Activated CD4-positive, CD25-positive, alpha-beta regulatory T cell treated with anti-CD3 and anti-CD28 coated beads, Interleukin-2, amount 50 U/mL, for 24 hours (primary cell): Measurements from ENCODE around the gene ZSCAN2.
A peak's percentile ranks its signal among the peaks of the same experiment; 100 is the strongest.
"Not testable (repeated sequence)": the region's sequence is repeated elsewhere in the genome, so short reads cannot be mapped to it uniquely, and the experiment has no call there.

ENCODE experiments used
- ATAC-seq, 2 donors: fragments of 150-1000 bp; cut with Tn5 transposase; one replicate each; pipeline ENCODE4 v1.10.0; 2021; ENCODE audit warnings: mild to moderate bottlenecking in 1 of 2, moderate library complexity in 1 of 2

Gene ZSCAN2

DNA sequence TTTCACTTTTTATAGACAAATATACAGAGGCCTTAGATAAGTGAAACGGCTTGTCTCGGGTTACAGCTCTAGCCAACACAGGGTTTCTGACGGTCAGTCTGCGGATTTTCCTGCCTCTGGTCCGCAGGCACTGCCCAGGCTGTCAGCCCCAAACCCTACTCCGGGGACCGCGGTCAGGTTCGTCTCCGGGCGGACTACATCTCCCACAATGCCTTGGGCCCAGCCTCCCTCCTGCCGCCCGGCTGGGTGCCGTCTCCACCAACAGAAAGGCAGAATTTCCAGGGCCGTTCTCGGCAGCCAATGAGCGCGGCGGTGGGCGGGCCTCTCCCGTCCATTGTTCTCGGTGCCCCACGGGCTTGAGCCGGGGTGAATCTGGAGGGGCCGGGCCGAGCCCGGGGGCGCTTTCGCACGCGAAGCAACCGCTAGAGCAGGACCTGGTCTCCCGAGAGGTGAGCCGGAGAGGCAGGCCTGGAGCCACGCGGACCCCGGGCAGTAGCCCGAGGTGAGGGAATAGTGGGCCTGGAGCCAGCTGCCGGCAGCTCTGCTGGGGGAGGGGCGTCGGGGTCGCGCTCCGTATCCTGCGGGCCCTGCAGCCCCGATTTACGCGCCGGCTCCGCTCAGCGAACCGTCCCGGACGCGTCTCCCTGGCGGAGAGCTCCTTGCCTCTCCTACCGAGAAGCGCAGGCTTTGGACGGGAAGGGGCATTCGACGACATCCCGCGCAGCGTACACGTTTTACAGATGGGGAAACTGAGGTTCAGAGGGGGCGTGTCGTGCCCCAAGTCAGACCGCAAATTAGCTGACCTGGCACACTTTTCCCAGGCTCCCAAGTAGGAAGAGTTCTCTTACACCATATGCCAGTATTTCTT, at the start of gene ZSCAN2:
TSS of gene ZSCAN2 (plus strand) at position 323 of the 868 bp plus-strand sequence. CDS start 2,919 bp downstream, outside the sequence.
- peak; percentile 96 to 98 for ATAC-seq

GRCh38 chr15:84551624-84552023, 49.2 kb upstream of the ZSCAN2 start:
- ATAC-seq, result not testable (repeated sequence)

DNA sequence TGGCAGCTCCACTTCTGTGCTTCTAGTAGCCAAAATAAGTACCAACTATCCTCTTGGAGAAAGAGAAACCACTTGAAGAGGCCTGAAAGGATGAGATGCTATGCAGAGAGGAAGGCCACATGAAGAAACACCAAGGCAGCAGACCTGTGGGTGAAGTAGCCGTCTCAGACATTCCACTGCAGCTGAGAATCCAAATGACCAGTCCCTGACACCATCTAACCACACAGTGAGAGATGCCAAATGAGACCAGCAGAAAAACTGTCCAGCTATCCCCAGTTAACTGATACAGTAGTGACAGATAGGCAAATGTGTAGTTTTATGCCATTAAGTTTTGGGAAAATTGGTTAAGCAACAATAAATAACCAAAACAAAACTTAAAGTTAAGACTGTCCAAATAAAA, 47.9 kb upstream of the ZSCAN2 start:
- ATAC-seq, result no peak

DNA sequence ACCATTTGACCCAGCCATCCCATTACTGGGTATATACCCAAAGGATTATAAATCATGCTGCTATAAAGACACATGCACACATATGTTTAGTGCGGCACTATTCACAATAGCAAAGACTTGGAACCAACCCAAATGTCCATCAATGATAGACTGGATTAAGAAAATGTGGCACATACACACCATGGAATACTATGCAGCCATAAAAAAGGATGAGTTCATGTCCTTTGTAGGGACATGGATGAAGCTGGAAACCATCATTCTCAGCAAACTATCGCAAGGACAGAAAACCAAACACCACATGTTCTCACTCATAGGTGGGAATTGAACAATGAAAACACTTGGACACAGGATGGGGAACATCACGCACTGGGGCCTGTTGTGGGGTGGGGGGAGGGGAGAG, 44.1 kb upstream of the ZSCAN2 start:
- not testable (repeated sequence) for ATAC-seq

DNA sequence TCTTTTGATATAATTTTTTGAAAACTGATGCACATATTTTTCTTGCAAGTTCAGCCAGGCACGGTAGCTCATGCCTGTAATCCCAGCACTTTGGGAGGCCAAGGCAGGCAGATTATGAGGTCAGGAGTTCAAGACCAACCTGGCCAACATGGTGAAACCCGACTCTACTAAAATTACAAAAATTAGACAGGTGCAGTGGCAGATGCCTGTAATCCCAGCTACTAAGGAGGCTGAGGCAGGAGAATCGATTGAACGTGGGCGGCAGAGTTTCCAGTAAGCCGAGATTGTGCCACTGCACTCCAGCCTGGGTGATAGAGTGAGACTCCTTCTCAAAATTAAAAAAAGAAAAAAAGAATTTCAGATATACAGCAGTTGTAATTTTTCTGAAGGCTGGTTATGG, 32.8 kb upstream of the ZSCAN2 start:
- not testable (repeated sequence) for ATAC-seq

DNA sequence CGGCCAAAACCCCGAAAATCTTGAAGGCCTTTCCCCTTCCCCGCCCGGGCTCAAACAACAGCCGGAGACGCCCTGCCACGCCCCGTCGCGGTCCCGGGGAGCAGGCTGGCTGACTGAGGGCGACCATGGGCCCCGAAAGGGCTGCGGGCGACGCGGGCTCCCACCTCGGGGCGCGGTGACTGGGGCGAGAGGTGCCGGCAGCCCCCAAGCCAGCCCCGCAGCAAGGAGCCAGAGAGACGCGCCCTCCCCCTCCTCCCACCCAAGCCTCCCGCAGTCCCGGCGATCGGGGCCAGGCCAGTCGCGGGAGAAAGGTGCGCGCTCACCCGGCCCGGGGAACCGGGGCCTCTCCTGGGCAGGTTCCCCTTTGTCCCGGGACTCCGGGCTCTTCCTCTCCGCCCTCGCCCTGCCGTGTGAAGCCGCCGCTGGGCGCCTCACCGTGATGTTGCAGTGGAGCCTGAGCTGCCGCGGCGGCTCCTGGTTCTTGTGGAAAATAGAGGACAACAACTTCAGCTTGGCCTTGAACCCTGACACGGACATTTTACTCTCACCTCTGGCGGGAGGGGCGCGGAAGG, 30.6 kb upstream of the ZSCAN2 start:
- peak; percentile 39 to 42 for ATAC-seq

- no peak for ATAC-seq
Measured at GRCh38 chr15:84572231-84572630, 28.6 kb upstream of the ZSCAN2 start.

DNA sequence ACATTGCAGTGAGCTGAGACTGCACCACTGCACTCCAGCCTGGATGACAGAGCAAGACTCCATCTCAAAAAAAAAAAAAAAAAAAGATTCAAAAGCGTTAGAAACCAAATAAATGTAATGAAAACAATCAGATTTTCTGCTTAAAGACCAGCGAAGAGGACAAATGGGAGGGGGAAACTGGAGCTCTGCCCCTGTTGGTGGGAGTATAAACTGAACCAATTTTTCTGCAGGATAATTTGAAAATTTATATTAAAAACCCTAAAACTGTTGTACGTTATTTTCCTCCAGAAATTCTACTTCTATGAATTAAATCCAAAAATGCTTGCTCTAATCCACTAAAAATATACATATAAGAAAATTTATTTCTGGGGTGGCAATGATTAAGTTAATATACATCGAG, 25.3 kb upstream of the ZSCAN2 start:
- no peak for ATAC-seq

- ATAC-seq, result not testable (repeated sequence)
Measured at GRCh38 chr15:84577891-84578290, 22.9 kb upstream of the ZSCAN2 start.

GRCh38 chr15:84579261-84579721, 21.5 kb upstream of the ZSCAN2 start:
- ATAC-seq, result not testable (repeated sequence)

GRCh38 chr15:84581676-84582428, 19.0 kb upstream of the ZSCAN2 start:
- not testable (repeated sequence) for ATAC-seq

DNA sequence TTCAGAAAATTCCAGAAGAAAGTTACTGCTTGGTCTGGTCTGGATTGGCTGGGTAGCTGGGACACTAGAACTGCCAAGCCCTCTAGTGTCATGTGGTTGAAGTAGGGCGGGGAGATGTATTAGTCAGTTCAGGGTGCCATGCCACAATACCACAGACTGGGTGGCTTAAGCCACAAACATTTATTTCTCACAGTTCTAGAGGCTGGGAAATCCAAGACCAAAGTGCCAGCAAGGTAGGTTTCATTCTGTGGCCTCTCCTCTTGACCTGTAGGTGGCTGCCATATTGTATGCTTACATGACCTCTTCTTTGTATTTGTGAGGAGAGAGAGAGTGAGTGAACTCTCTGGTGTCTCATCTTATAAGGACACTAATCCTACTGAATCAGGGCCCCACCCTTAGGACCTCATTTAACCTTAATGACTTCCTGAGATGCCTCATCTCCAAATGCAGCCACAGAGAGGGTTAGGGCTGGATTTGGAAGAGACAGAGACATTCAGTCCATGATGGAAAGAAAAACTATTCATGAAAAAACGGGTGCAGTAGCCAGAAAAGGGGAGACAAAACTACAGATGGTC, 18.1 kb upstream of the ZSCAN2 start:
- no peak for ATAC-seq

- ATAC-seq, result not testable (repeated sequence)
Measured at GRCh38 chr15:84583921-84584320, 16.9 kb upstream of the ZSCAN2 start.

GRCh38 chr15:84586696-84587095, 14.1 kb upstream of the ZSCAN2 start:
- no peak for ATAC-seq

GRCh38 chr15:84588053-84588874, 12.5 kb upstream of the ZSCAN2 start:
- peak; percentile 100 for ATAC-seq

- ATAC-seq, result no peak
Measured at GRCh38 chr15:84590406-84590805, 10.4 kb upstream of the ZSCAN2 start.

DNA sequence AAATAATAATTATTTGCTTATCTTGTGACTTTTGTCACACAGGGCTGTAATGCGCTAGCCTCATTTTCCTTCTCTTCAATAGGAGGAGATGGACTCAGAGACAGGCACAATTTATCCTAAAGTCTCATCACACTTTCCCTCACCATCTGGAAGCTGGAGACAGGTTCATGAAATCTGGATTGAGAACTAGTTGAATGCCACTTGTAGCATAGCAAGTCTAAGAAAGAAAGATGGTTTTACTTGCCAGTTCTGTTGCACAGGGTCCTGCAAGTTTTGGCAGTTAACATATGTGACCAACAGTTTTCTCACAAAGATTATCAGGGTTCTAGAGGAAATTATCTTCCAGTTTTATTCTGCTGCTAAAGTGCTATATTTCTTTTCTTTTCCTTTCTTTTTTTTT, 9.0 kb upstream of the ZSCAN2 start:
- no peak for ATAC-seq

GRCh38 chr15:84594617-84595290, 6.1 kb upstream of the ZSCAN2 start:
- no peak for ATAC-seq

DNA sequence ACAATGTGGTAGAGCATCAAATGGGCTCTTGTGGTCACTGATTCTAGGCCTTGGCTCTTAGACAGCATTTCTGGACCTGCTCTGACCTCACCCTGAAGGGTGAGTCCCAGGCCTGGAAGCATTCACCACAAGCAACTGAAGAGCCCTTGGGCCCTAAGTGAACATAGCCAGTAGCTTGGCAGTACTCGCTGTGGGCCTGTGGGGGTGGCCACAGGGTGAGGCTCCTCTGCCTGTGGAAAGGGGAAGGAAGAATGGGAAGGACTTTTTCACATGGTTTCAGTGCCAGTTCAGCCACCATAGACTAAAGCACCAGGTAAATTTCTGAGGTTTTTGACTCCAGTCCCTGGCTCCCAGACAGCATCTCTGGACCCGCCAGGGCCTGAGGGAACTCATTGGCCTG, 5.1 kb upstream of the ZSCAN2 start:
- ATAC-seq, result no peak

- no peak for ATAC-seq
Measured at GRCh38 chr15:84597296-84597695, 3.5 kb upstream of the ZSCAN2 start.

- ATAC-seq, result peak in 1 of 2 donors; percentile 12
Measured at GRCh38 chr15:84598250-84598649, 2.6 kb upstream of the ZSCAN2 start.
